Middle frontal gyrus (tissue), 1 donor: ENCODE measurements around the gene MACROH2A2.

Source experiments
- DNase-seq: peaks from one replicate; pipeline ENCODE4 v3.0.0-alpha.2; 2015; ENCODE audit warnings: low spot score; ENCODE audit errors: extremely low spot score

The MACROH2A2 gene

DNA sequence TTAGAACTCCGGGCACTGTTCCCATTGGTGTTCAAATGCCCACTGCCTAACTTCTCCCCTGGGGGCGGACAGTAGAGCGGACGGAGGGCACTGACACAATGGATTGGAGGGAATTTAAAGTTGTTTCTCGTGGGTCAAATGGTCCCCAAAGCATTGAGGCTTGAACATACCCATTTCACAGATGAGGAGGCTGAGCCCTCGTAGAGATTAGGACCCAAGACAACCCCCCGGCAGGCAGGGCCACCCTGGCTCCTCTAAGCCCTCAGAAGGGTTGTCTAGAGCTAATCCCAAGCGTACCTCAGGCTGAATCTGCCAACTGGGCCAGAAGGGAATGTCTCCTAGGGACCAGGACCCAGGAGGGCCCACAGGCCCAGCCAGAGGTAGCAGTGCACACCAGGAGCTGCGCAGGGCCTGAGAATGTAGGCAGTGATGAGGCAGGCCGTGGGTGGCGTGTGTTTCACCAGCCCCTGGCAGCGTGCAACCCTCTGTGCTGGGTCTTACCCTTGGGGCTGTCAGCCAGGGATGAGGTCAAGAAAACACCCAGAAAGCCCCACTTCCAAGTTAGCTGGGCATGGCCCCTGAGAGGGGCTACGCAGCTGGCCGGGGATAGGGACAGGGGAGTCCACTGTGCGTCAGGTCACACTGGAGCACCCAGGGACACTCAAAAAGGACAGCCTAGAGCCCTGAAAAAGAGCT lies 74.2 kb downstream of the MACROH2A2 start:
- no peak for DNase-seq

GRCh38 chr10:70130878-70131559 lies 78.4 kb downstream of the MACROH2A2 start:
- no peak for DNase-seq

GRCh38 chr10:70131560-70131937 lies 78.9 kb downstream of the MACROH2A2 start:
- DNase-seq, result no peak

DNA sequence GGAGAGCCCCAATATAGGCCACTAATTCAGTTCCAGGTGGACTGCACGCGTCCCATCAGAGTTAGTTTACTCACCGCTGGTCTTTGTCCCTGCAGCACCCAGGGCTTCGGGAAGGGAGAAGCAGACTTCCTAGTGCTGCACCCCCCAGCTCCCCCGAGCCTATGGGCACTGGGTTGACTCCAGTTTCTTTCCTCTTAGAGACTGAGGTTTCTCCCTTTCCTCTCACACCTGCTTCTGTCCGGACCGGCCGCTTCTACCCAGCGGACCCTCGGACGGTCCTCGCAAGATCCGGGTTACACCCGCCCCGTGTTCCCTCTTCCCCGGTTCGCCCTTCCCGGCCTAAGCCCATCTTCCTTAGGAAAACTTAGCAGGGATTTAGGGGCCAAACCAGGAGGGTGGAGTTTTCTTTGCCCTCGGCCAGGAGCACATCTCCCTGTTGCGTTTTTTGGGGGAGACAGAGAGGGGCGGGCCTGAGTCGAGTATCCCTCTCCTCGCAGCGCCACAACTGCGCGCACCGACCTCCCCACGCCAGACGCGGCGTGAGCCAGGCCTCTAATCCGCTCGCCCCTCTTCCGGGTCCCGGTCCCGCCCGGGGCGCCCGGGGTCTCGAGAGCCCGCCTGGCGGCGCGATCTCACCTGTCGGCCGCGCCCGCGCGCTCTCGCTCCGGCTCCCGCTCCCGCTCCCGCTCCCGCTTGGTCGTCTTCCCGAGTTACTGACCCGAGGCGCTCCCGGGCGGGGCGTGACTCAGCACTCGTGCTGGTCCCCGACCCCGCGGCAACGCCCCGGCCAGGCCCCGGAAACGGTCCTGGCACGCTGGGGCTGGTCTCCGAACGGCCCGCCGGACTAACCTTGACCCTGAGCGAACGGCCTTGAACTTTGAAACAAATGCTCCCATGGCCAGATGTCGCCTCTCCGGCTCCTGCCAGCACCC lies 79.7 kb downstream of the MACROH2A2 start, which contains the start of gene AIFM2:
AIFM2 (minus strand) TSS at position 728 of the 932 bp plus-strand sequence. CDS start 8,741 bp downstream, outside the sequence.
- no peak for DNase-seq

- DNase-seq, result no peak
These were observed 82.4 kb downstream of the MACROH2A2 start for GRCh38 chr10:70135046-70135445.

- DNase-seq, result no peak
These were observed 83.0 kb downstream of the MACROH2A2 start for GRCh38 chr10:70135684-70136083.

GRCh38 chr10:70137135-70137534 lies 84.5 kb downstream of the MACROH2A2 start:
- DNase-seq, result no peak

GRCh38 chr10:70137927-70138883 lies 85.6 kb downstream of the MACROH2A2 start:
- no peak for DNase-seq

DNA sequence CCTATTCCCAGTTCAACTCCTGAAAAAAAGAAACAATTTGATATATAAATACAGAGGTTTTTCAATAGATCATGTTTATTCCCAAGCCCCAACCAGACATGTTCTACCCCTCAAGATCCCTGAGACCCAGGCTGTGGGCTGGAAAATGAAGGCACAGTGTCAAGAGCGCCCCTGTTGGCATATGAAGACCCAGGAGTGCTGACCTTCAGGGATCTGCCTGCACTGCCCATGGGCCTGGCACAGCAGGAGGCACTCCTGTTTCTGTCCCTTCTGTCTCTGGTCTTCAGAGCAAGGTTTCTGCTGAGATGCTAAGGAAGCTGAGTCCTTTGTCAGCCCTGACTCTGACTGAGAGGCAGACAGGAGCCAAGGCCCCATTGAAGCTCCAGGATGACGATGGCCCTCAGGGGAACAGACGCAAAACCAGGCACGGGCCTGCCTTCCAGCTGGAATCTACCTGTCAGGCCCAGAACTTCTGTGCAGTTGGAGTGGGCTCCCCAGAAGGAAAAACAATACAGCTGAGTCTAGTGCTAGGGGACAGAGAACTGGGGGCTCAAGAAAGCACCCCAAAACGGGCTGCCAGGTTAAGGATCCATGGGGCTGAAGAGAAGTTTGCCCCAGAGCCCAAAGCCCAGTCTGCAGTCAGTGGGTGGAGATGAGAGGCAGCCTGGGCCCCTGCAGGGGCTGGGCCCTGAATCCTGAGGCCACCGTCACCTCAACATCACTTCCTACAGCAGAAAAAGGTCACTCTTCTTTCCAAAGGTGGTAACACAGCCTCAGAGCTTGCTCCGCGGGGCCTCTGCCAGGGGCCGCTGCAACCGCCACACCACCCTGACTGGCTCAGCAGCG lies 86.7 kb downstream of the MACROH2A2 start:
- DNase-seq, result no peak

- no peak for DNase-seq
These were observed 87.3 kb downstream of the MACROH2A2 start for GRCh38 chr10:70139997-70140250.

DNA sequence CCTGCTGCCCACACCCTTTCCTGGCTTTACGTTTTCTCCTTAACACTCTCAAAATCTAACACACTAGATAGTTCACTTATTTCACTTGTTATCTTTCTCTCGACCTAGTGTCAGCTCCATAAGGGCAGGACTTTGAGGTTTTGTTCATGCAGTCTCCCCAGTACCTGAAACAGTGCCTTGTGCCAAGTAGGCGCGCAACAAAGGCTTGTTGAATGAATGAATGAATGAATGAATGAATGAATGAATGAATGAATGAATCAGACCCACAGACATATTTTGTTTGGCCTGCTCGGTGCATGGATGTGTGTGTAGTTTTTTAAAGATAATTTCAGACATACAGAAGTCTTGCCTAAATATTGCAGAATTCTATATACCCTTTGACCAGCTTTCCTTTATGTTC lies 87.7 kb downstream of the MACROH2A2 start:
- DNase-seq, result no peak

- DNase-seq, result no peak
These were observed 89.9 kb downstream of the MACROH2A2 start for GRCh38 chr10:70142555-70142954.

- no peak for DNase-seq
These were observed 91.9 kb downstream of the MACROH2A2 start for GRCh38 chr10:70144372-70145110.

DNA sequence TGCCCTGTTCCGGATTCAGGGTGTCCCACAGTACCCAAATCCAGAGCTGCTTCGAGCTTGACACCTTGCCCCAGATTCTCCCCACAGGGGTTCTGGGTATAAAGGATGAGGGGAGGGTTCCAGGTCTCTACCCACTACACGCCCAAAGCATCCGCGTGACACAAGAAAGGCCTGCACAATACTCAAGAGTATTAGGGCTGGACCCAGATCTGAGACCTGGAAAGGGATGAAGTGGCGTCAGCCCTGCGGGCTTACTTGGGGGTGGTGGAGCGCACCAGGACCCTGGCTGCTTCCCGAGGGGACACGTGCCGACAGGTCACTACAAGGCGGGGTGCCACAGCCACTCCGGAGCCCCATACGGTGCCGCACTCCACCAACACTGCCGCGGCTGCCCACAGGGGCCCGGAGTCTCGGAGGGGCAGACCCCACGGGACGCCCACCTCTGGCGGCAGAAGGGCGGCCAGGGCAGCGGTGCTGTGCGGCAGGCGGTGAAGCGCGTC lies 92.6 kb downstream of the MACROH2A2 start:
- no peak for DNase-seq

DNA sequence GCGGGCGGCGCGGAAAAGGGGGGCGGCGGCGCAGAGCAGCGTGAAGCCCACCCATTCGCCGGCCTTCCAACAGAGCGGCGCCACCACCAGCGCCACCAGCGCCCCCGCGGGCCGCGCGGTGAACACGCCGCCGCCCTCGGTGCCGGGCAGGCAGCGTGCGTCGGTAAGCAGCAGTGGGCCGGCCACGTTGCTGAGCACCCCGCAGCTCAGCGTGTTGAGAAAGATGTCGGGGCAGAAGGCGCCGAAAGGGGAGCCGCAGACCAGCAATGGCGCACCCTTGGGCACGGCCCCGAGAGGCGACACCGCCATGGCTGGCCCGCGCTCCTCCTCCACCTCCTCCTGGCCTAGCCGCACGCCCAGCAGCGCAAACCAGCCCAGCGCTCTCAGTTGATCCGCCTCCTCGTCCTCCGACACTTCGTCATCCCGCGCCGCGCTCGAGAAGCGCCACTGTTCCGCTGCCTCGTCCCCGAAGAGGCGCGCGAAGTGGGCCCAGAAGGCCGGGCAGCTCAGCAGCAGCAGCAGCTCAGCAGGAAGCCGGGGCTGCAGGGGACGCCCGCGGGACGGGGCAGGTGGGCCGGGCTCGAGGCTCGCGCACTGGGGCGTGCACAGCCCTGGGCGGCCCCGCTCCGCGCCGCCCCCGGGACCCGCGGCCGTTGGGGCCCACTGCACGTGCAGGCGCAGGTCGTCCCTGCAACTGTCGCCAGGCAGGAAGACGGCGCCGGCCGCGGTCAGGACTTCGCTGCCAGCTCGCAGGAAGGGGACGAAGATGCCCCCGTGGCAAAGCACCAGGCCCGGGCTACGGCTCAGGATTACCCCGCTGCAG lies 93.2 kb downstream of the MACROH2A2 start:
- peak; percentile 25 for DNase-seq

GRCh38 chr10:70146489-70147258 lies 94.0 kb downstream of the MACROH2A2 start, which contains the start of gene TYSND1:
Gene TYSND1, minus strand, starts transcription at chr10:70146700. Its CDS starts 114 bp downstream, at chr10:70146586.
- peak; percentile 92 for DNase-seq

DNA sequence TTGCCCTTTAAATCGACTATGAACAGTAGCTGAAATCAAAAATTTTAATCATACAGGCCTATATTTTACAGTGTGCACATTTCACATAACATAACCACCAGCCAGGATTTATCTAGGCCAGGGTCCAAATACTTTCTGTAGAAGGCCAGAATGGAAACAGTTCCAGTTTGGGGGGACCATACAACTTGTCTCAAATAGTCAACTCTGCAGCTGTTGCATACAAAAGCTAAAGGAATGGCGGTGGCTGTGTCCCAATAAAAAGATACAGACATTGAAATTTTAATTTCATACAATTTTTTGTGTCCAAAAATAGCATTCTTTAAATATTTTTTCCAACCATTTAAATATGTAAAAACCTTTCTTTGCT lies 94.6 kb downstream of the MACROH2A2 start:
- no peak for DNase-seq
